ENCODE data around the gene TGM2.

Gene TGM2

DNA sequence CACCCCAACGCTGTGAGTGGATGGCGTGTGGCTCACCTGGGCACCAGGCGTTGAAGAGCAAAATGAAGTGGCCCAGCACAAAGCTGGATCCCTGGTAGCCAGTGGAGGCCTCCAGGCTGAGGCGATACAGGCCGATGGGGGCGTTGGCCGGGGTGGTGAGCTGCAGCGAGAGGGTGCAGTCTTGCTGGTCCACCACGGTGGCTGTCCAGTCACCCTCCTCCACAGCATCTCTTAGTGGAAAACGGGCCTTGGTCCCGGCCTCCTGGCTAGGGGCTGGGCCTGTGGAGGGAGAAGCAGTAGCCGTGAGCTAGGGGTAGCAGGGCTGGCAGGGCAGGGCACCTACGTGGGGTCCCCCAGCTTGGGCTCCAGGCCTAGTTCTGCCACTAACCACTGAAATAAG, 9.3 kb downstream of the TGM2 start:
- TF ChIP-seq, protein P1, sequence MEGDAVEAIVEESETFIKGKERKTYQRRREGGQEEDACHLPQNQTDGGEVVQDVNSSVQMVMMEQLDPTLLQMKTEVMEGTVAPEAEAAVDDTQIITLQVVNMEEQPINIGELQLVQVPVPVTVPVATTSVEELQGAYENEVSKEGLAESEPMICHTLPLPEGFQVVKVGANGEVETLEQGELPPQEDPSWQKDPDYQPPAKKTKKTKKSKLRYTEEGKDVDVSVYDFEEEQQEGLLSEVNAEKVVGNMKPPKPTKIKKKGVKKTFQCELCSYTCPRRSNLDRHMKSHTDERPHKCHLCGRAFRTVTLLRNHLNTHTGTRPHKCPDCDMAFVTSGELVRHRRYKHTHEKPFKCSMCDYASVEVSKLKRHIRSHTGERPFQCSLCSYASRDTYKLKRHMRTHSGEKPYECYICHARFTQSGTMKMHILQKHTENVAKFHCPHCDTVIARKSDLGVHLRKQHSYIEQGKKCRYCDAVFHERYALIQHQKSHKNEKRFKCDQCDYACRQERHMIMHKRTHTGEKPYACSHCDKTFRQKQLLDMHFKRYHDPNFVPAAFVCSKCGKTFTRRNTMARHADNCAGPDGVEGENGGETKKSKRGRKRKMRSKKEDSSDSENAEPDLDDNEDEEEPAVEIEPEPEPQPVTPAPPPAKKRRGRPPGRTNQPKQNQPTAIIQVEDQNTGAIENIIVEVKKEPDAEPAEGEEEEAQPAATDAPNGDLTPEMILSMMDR (IDR thresholded peaks at IDR 0.05; ENCODE audit: low read depth, low read length): no peak
- H3K4me3 ChIP-seq (ENCODE audit: low read depth, low read length): no peak overlapping the region

DNA sequence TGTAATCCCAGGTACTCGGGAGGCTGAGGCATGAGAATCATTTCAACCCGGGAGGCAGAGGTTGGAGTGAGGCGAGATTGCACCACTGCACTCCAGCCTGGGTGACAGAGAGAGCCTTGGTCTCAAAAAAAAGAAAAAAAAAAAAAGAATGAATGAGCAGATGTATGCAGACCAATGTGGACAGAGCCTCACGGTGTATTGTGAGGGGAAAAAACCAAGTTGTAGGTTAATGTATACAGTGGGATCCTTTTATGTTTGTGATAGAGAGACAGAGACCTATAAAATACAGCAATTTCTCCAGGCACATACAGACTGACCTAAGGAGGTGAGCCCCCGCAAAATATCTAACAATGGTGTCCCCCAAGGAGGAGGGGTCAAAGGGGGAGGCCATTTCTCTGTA, 11.7 kb downstream of the TGM2 start:
- H3K4me3 ChIP-seq (ENCODE audit: low read depth, low read length): no peak overlapping the region
- TF ChIP-seq, protein P1 (IDR thresholded peaks at IDR 0.05; ENCODE audit: low read depth, low read length): no peak

DNA sequence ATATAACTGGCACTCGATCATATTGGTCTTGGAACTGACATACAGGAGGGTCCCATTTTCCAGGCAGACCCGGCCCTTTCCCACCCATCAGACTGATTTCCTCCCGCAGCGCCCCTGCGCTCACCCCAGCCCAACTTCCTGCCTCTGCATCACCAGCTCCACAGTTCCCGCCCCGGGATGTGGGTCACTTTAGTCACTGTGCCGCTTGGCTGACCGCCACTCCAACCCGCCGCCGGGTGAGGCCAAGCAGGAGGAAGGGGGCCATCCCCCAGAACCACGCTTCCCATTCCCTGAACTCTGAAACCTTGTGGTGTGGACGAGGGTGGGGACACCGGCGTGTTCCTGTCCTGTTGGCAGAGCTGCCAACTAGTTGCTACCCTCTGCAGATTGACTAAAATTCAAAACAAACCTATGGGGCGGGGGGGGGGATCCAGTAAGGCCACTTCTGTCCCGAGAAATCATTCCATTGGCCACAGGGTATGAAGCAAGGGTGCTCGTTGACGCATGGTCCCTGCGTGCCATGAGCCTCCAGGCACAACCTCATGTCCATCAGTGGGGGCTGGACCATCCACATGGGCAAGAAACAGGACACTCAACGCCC, 12.3 kb downstream of the TGM2 start:
- H3K4me3 ChIP-seq (ENCODE audit: low read depth, low read length): no peak overlapping the region
- TF ChIP-seq, protein P1 (IDR thresholded peaks at IDR 0.05; ENCODE audit: low read depth, low read length): no peak

DNA sequence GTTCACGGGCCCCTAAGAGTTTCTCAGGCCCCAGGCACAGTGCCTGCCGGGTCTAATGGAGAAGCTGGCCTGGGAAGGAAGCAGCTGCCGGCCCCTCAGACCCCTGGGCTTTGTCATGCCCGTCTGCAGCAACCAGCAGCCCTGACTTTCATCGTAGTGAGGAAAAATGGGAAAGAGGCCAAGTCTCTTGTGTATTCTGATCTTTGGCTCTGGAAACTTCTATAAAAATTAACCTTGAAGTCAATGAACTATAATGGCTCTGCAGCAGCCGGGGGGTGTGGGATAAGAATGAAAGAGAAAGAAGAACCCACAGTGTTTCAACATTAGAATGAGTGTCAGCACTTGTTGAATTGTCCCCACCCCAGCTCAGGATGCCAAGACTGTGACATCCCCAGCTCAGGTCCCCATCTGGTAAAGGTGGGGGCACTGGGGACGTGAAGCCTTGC, 12.9 kb downstream of the TGM2 start:
- TF ChIP-seq, protein P1 (IDR thresholded peaks at IDR 0.05; ENCODE audit: low read depth, low read length): no peak
- H3K4me3 ChIP-seq (ENCODE audit: low read depth, low read length): no peak overlapping the region

DNA sequence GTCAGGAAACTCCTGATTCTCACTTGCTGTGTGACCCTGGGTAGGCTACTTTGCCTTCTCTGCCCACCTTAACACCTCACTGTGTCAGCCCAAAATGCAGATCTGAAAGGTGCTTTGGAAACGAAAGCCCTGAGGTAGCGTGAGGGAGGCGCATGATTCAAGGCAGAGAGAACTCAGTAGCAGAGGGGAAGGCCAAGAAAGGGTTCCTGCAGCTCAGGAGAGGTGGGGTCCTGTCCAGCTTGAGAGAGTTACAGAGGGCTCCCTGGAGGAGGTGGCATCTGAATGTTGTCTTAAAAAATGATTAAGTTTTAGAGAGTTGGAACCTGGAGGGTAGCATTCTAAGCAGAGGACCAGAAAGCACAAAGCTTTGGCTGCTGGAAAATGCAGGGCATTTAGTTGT, 13.6 kb downstream of the TGM2 start:
- TF ChIP-seq, protein P1 (IDR thresholded peaks at IDR 0.05; ENCODE audit: low read depth, low read length): no peak
- H3K4me3 ChIP-seq (ENCODE audit: low read depth, low read length): no peak overlapping the region

DNA sequence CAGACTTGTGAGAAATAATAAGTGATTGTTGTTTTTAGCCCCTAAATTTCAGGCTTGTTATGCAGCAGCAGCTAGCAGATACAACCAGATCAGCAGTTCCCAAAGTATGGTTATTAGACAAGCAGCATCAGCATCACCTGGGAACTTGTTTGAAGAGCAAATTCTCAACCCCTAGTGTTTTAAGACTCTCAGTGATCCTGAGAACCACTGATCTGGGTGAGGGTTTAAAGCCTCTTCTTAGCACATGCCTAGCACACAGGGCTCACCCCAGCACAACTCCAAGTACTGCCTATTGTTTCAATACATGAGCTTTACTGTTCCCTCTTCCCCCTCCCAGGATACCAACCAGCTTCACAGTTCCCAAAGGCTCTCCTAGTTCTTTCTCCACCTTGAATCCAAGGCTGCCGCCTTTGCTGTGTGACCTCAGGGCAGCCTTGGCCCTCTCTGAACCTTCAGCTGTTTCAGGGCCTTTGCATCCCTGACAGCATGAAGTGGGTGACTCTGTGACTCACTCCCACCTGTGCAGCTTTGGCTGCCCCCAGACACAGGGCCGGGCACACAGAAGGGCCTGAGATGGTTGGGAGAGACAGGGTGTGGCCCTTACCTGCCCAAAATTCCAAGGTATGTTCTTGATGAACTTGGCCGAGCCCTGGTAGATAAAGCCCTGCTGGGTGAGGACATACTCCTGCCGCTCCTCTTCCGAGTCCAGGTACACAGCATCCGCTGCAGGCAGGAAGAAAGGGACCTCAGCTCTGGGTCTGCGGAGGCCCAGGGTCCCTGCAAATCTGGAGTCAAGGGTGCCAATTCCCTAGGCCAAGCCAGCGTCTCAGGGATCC, 14.5 kb downstream of the TGM2 start:
- TF ChIP-seq, protein P1 (IDR thresholded peaks at IDR 0.05; ENCODE audit: low read depth, low read length): no peak
- no peak overlapping the region for H3K4me3 ChIP-seq (ENCODE audit: low read depth, low read length)

Measured in WI38 (cell line).